Measurements from ENCODE around the gene CERS2.
"Not testable (repeated sequence)": the region's sequence is repeated elsewhere in the genome, so short reads cannot be mapped to it uniquely, and the experiment has no call there.

CERS2 gene

DNA sequence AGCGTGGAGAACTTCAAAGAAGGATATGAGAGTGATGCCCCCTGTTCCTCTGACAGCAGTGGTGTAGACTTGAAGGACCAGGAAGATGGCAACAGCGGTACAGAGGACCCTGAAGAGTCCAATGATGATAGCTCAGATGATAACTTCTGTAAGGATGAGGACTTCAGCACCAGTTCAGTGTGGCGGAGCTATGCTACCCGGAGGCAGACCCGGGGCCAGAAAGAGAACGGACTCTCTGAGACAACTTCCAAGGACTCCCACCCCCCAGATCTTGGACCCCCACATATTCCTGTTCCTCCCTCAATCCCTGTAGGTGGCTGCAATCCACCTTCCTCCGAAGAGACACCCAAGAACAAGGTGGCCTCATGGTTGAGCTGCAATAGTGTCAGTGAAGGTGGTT, 14.0 kb downstream of the CERS2 start:
- DNase-seq (ENCODE audit: low spot score): no peak
- TF ChIP-seq, protein P1, sequence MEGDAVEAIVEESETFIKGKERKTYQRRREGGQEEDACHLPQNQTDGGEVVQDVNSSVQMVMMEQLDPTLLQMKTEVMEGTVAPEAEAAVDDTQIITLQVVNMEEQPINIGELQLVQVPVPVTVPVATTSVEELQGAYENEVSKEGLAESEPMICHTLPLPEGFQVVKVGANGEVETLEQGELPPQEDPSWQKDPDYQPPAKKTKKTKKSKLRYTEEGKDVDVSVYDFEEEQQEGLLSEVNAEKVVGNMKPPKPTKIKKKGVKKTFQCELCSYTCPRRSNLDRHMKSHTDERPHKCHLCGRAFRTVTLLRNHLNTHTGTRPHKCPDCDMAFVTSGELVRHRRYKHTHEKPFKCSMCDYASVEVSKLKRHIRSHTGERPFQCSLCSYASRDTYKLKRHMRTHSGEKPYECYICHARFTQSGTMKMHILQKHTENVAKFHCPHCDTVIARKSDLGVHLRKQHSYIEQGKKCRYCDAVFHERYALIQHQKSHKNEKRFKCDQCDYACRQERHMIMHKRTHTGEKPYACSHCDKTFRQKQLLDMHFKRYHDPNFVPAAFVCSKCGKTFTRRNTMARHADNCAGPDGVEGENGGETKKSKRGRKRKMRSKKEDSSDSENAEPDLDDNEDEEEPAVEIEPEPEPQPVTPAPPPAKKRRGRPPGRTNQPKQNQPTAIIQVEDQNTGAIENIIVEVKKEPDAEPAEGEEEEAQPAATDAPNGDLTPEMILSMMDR (IDR thresholded peaks at IDR 0.05; ENCODE audit: extremely low read depth, missing control alignments): no peak

DNA sequence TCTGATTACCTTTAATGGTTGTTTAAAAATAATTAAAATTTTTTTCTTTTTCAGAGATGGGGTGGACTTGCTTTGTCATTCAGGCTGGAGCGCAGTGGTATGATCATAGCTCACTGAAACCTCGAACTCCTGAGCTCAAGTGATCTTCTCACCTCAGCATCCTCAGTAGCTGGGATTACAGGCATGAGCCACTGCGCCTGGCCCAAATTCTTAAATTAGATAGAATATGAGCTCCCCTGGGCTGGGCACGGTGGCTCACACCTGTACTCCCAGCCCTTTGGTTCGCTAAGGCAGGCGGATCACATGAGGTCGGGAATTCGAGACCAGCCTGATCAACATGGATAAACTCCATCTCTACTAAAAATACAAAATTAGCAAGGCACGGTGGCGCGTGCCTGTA, 17.0 kb downstream of the CERS2 start:
- TF ChIP-seq, protein P1 (IDR thresholded peaks at IDR 0.05; ENCODE audit: extremely low read depth, missing control alignments): no peak
- no peak for DNase-seq (ENCODE audit: low spot score)

DNA sequence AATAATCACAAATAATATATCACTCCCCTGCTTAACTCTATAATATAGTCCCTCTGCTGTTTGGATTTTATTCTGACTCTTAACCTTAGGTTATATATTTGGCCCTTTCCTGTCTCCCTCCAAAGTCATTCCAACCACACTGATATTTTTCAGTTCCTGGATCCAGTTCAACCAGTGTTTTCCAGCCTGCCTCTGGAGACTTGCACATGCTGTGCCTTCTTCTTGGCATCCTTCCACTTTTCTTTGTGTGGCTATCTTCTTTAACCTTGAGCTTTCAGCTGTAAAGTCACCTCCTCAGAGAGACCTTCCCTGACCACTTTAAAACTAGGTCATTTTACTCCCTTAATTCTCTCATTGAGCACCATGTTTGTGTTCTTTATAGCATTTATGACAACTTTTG, 19.4 kb downstream of the CERS2 start:
- no peak for DNase-seq (ENCODE audit: low spot score)
- TF ChIP-seq, protein P1 (IDR thresholded peaks at IDR 0.05; ENCODE audit: extremely low read depth, missing control alignments): no peak

DNA sequence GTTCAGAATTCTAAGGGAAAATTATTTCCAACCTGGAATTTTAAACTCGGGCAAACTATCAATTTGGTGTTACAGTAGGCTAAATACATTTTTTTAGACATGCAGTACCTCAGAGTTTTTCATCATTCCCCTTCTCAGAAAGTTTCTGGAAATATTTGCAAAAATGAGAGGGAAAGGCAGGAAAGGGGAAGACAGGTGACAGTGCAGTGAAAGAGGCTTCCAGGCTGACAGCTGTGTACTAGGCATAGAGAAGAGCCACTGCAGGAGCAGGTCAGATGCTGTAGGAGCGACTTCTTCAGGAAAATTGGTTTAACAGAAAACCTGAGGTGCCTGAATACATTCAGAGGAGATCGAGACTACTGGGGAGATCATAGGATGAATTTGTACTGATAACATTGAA, 19.9 kb downstream of the CERS2 start:
- DNase-seq (ENCODE audit: low spot score): no peak
- TF ChIP-seq, protein P1 (IDR thresholded peaks at IDR 0.05; ENCODE audit: extremely low read depth, missing control alignments): no peak

DNA sequence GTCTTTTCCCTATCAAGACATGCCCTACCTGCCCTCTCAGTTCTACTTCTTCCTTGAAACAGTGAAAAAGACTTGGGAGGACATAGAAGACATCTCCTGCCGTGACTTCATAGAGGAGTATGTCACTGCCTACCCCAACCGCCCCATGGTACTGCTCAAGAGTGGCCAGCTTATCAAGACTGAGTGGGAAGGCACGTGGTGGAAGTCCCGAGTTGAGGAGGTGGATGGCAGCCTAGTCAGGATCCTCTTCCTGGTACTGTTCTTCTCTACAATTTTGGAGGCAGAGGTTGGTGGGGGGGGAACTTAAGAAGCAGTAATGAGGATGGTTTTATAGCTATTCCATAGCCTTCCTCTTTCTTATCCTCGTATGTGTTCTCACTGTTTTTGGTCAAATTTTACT, 29.8 kb downstream of the CERS2 start:
- DNase-seq (ENCODE audit: low spot score): no peak
- TF ChIP-seq, protein P1 (IDR thresholded peaks at IDR 0.05; ENCODE audit: extremely low read depth, missing control alignments): no peak

DNA sequence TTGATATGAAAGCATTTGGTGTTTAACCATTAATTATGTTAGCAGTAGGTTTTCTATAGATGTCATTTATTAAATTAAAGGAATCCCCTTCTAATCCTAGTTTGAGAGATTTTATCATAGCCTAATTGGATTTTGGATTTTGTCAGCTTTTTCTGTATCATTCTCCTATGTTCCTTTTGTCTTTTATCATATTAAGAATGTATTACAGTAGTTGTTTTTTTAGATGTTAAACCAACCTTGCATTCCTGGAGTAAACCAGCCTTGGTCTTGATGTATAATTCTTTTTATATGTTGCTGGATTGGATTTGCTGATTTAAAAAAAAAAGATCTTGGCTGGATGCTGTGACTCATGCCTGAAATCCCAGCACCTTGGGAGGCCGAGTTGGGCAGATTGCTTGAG, 42.9 kb downstream of the CERS2 start:
- DNase-seq (ENCODE audit: low spot score): no peak
- TF ChIP-seq, protein P1 (IDR thresholded peaks at IDR 0.05; ENCODE audit: extremely low read depth, missing control alignments): no peak

DNA sequence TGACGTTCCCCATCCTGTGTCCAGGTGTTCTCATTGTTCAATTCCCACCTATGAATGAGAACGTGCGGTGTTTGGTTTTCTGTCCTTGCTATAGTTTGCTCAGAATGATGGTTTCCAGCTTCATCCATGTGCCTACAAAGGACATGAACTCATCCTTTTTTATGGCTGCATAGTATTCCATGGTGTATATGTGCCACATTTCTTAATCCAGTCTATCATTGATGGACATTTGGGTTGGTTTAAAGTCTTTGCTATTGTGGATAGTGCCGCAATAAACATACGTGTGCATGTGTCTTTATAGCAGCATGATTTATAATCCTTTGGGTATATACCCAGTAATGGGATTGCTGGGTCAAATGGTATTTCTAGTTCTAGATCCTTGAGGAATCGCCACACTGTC, 45.9 kb downstream of the CERS2 start:
- DNase-seq (ENCODE audit: low spot score): not testable (repeated sequence)

DNA sequence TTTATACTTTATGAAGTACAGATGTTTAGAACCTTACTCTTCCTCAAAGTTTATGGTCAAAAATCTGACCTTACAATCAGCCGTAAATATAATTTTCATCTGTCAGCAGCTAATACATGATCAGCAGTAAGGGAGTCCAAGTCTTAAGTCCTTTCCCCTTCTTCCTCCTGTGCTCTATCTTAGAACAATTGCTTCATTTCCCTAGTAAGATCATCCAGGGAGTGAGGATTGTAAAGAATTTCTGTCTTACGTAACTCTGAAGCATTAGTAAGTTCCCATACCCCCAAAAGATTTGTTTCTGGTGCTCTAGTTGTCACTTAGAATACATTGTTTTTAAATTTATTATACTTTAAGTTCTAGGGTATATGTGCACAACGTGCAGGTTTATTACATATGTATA, 46.3 kb downstream of the CERS2 start:
- DNase-seq (ENCODE audit: low spot score): no peak
- TF ChIP-seq, protein P1 (IDR thresholded peaks at IDR 0.05; ENCODE audit: extremely low read depth, missing control alignments): no peak

Measured in GM20000 (cell line).